Uterus (tissue), 2 donors: ENCODE measurements around the gene CRB1.

ENCODE experiments used
- CTCF ChIP-seq, 4 experiments: fragments of 200-600 bp in 2 of 4; fragments of 450-650 bp in 2 of 4; sonication (generic) in 2 of 4; IDR thresholded peaks; one replicate each; pipeline ENCODE4 v1.5.1; 2016 to 2019; ENCODE audit warnings: antibody characterized with exemption in 4 of 4, mild to moderate bottlenecking in 2 of 4, moderate library complexity in 1 of 4
- POLR2A ChIP-seq, 2 donors: fragments of 450-650 bp; IDR thresholded peaks; one replicate each; pipeline ENCODE4 v1.6.1; 2016; ENCODE audit warnings: antibody characterized with exemption in 2 of 2, mild to moderate bottlenecking in 1 of 2, moderate library complexity in 1 of 2

GRCh38 chr1:197402189-197402588 is 134.1 kb downstream of the CRB1 start:
- TF ChIP-seq CTCF (IDR thresholded peaks at IDR 0.05) (no peak), POLR2A (IDR thresholded peaks at IDR 0.05) (no peak)
